WTC11 (cell line): ENCODE data around the gene GLRX. TPM values are rescaled to one million over a fixed set of nuclear protein-coding genes. Genes with fewer than 3 reads are reported as not detected.

Source experiments
- ATAC-seq: fragments of 200-7000 bp; cut with Tn5 transposase; 2 replicates; pipeline ENCODE4 v1.10.0; 2021; ENCODE audit warnings: mild to moderate bottlenecking, moderate library complexity
- CTCF ChIA-PET: fragments of 300-600 bp; sonication (Branson Sonifier 250); formaldehyde crosslinking; loops from one replicate; lab custom pipeline; 2021; ENCODE audit warnings: antibody characterized with exemption; lab: Charles Lee
- POLR2A ChIA-PET: fragments of 350-600 bp; sonication (Branson Sonifier 250); formaldehyde crosslinking; loops from one replicate; lab custom pipeline; 2021; ENCODE audit warnings: antibody characterized with exemption; lab: Charles Lee
- DNase-seq: peaks from one replicate; pipeline ENCODE4 v3.0.0; 2021; ENCODE audit warnings: low spot score
- H3K27ac Mint-ChIP-seq: 2 replicates; pipeline ENCODE4 v1.8.0; 2021; ENCODE audit warnings: mixed read lengths
- H3K27me3 Mint-ChIP-seq: 2 replicates; pipeline ENCODE4 v1.8.0; 2021; ENCODE audit warnings: low read depth, mild to moderate bottlenecking, moderate library complexity, mixed read lengths
- H3K36me3 Mint-ChIP-seq: 2 replicates; pipeline ENCODE4 v1.8.0; 2021; ENCODE audit warnings: mixed read lengths
- H3K4me1 Mint-ChIP-seq: 2 replicates; pipeline ENCODE4 v1.8.0; 2022; ENCODE audit warnings: mixed read lengths
- H3K4me3 Mint-ChIP-seq: 2 replicates; pipeline ENCODE4 v1.8.0; 2021; ENCODE audit warnings: mild to moderate bottlenecking, moderate library complexity, mixed read lengths
- H3K9me3 Mint-ChIP-seq: 2 replicates; pipeline ENCODE4 v1.8.0; 2021; ENCODE audit warnings: mixed read lengths
- IRF2 ChIP-seq: sonication (generic); formaldehyde crosslinking; IDR thresholded peaks from 2 replicates; pipeline ENCODE4 v1.8.0; 2022; ENCODE audit warnings: low read depth, missing genetic modification reagents, borderline replicate concordance
- KAT7 ChIP-seq: sonication (generic); formaldehyde crosslinking; IDR thresholded peaks from 2 replicates; pipeline ENCODE4 v1.8.1; 2023; ENCODE audit warnings: missing genetic modification reagents, mild to moderate bottlenecking, borderline replicate concordance
- MXD4 ChIP-seq: fragments of 250-450 bp; sonication (Bioruptor Pico); IDR thresholded peaks from 2 replicates; pipeline ENCODE4 v1.8.0; 2021; ENCODE audit warnings: mild to moderate bottlenecking, moderate library complexity, borderline replicate concordance
- MYBL2 ChIP-seq: sonication (generic); formaldehyde crosslinking; IDR thresholded peaks from 2 replicates; pipeline ENCODE4 v1.8.1; 2023; ENCODE audit warnings: mild to moderate bottlenecking, moderate library complexity, missing genetic modification reagents
- NR1H2 ChIP-seq: sonication (generic); formaldehyde crosslinking; IDR thresholded peaks from 2 replicates; pipeline ENCODE4 v1.9.0; 2021; ENCODE audit warnings: mild to moderate bottlenecking, moderate library complexity, missing genetic modification reagents
- OVOL2 ChIP-seq: fragments of 250-450 bp; sonication (Bioruptor Pico); IDR thresholded peaks from 2 replicates; pipeline ENCODE4 v1.9.0; 2021; ENCODE audit warnings: mild to moderate bottlenecking, borderline replicate concordance
- RELA ChIP-seq: sonication (generic); formaldehyde crosslinking; IDR thresholded peaks from 2 replicates; pipeline ENCODE4 v1.8.1; 2022; ENCODE audit warnings: missing genetic modification reagents, mild to moderate bottlenecking, borderline replicate concordance
- RORB ChIP-seq: fragments of 250-450 bp; sonication (Bioruptor Pico); IDR thresholded peaks from 2 replicates; pipeline ENCODE4 v1.9.0; 2021; ENCODE audit warnings: mild to moderate bottlenecking
- SMAD3 ChIP-seq: sonication (generic); formaldehyde crosslinking; IDR thresholded peaks from 2 replicates; pipeline ENCODE4 v1.8.0; 2022; ENCODE audit warnings: missing genetic modification reagents, mild to moderate bottlenecking, borderline replicate concordance
- TP53 ChIP-seq: sonication (generic); formaldehyde crosslinking; IDR thresholded peaks from 2 replicates; pipeline ENCODE4 v1.8.1; 2023; ENCODE audit warnings: mild to moderate bottlenecking, missing genetic modification reagents
- ZNF121 ChIP-seq: sonication (generic); formaldehyde crosslinking; IDR thresholded peaks from 2 replicates; pipeline ENCODE4 v1.8.0; 2023; ENCODE audit warnings: missing genetic modification reagents
- ZNF138 ChIP-seq: sonication (generic); formaldehyde crosslinking; conservative IDR thresholded peaks from 2 replicates; pipeline ENCODE4 v1.8.1; 2022; ENCODE audit warnings: mild to moderate bottlenecking, moderate library complexity, missing genetic modification reagents
- ZNF317 ChIP-seq: sonication (generic); formaldehyde crosslinking; IDR thresholded peaks from 2 replicates; pipeline ENCODE4 v1.8.1; 2023; ENCODE audit warnings: low read depth, mild to moderate bottlenecking, moderate library complexity, missing genetic modification reagents, borderline replicate concordance
- ZNF416 ChIP-seq: fragments of 250-450 bp; sonication (Bioruptor Pico); IDR thresholded peaks from 2 replicates; pipeline ENCODE4 v1.9.0; 2021; ENCODE audit warnings: mild to moderate bottlenecking, inconsistent platforms
- total RNA-seq: library from RNA; stranded (reverse); gene quantifications from 3 replicates; pipeline ENCODE4 v1.2.3, GENCODE V29; 2021
- TF ChIP-seq, protein P1 (sequence below): fragments of 250-450 bp; sonication (Bioruptor Pico); IDR thresholded peaks from 2 replicates; pipeline ENCODE4 v1.9.0; 2021; ENCODE audit warnings: mild to moderate bottlenecking
- TF ChIP-seq, protein P2 (sequence below): fragments of 250-450 bp; sonication (Bioruptor Pico); IDR thresholded peaks from 2 replicates; pipeline ENCODE4 v2.1.2; 2022; ENCODE audit warnings: mild to moderate bottlenecking, moderate library complexity
- TF ChIP-seq, protein P3 (sequence below): sonication (generic); formaldehyde crosslinking; IDR thresholded peaks from 2 replicates; pipeline ENCODE4 v1.8.1; 2023; ENCODE audit warnings: mild to moderate bottlenecking, missing genetic modification reagents
- TF ChIP-seq, protein P4 (sequence below): sonication (generic); formaldehyde crosslinking; IDR thresholded peaks from 2 replicates; pipeline ENCODE4 v1.8.1; 2022; ENCODE audit warnings: low read depth, mild to moderate bottlenecking, moderate library complexity, missing genetic modification reagents, borderline replicate concordance
- TF ChIP-seq, protein P5 (sequence below): sonication (generic); formaldehyde crosslinking; IDR thresholded peaks from 2 replicates; pipeline ENCODE4 v1.8.0; 2022; ENCODE audit warnings: mild to moderate bottlenecking, missing genetic modification reagents
- TF ChIP-seq, protein P6 (sequence below): sonication (generic); formaldehyde crosslinking; IDR thresholded peaks from 2 replicates; pipeline ENCODE4 v1.8.1; 2023; ENCODE audit warnings: mild to moderate bottlenecking, missing genetic modification reagents, borderline replicate concordance

The GLRX gene
- total RNA-seq, 1 experiment from 2014 or later = 15.9 TPM

DNA sequence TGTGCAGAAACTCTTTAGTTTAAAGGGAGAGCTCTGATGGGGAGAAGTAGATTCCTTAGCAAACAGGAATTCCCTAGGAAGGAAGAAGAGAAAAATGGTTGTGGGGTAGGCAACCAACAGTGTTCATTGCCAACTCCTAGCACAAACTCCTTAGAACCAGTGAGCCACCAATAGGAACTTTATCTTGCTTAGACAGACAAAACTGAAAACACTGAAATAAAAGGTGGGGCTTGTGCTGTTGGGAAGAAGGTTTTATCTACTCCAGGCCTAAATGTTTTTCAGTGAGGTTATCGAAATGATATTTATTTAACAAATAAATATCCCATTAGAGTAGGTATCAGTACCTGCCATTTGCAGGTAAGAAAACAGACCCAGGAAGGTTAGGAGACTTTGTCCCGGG lies 7.7 kb upstream of the GLRX start:
- H3K4me3 Mint-ChIP-seq = no peak overlapping the region
- no peaks in the 10 kb centered on the region; the same call in 1 of the 2 replicates for H3K27me3 Mint-ChIP-seq
- H3K4me1 Mint-ChIP-seq = peaks cover 5% of the 10 kb centered on the region
- no peak for ATAC-seq
- no peak overlapping the region for H3K27ac Mint-ChIP-seq
- H3K36me3 Mint-ChIP-seq = no peaks in the 10 kb centered on the region
- TF ChIP-seq ZNF138 (CRISPR knock-in tag) = no peak
- TF ChIP-seq ZNF317 (CRISPR knock-in tag) = no peak
- TF ChIP-seq, protein P1, sequence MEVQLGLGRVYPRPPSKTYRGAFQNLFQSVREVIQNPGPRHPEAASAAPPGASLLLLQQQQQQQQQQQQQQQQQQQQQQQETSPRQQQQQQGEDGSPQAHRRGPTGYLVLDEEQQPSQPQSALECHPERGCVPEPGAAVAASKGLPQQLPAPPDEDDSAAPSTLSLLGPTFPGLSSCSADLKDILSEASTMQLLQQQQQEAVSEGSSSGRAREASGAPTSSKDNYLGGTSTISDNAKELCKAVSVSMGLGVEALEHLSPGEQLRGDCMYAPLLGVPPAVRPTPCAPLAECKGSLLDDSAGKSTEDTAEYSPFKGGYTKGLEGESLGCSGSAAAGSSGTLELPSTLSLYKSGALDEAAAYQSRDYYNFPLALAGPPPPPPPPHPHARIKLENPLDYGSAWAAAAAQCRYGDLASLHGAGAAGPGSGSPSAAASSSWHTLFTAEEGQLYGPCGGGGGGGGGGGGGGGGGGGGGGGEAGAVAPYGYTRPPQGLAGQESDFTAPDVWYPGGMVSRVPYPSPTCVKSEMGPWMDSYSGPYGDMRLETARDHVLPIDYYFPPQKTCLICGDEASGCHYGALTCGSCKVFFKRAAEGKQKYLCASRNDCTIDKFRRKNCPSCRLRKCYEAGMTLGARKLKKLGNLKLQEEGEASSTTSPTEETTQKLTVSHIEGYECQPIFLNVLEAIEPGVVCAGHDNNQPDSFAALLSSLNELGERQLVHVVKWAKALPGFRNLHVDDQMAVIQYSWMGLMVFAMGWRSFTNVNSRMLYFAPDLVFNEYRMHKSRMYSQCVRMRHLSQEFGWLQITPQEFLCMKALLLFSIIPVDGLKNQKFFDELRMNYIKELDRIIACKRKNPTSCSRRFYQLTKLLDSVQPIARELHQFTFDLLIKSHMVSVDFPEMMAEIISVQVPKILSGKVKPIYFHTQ (CRISPR knock-in tag) = no peak
- no peak for TF ChIP-seq KAT7 (CRISPR knock-in tag)
- no peak for TF ChIP-seq RORB (CRISPR knock-in tag)
- TF ChIP-seq, protein P2, sequence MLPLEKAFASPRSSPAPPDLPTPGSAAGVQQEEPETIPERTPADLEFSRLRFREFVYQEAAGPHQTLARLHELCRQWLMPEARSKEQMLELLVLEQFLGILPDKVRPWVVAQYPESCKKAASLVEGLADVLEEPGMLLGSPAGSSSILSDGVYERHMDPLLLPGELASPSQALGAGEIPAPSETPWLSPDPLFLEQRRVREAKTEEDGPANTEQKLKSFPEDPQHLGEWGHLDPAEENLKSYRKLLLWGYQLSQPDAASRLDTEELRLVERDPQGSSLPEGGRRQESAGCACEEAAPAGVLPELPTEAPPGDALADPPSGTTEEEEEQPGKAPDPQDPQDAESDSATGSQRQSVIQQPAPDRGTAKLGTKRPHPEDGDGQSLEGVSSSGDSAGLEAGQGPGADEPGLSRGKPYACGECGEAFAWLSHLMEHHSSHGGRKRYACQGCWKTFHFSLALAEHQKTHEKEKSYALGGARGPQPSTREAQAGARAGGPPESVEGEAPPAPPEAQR (CRISPR knock-in tag) = no peak
- TF ChIP-seq ZNF416 (CRISPR knock-in tag) = no peak
- TF ChIP-seq TP53 (CRISPR knock-in tag) = no peak
- TF ChIP-seq, protein P3, sequence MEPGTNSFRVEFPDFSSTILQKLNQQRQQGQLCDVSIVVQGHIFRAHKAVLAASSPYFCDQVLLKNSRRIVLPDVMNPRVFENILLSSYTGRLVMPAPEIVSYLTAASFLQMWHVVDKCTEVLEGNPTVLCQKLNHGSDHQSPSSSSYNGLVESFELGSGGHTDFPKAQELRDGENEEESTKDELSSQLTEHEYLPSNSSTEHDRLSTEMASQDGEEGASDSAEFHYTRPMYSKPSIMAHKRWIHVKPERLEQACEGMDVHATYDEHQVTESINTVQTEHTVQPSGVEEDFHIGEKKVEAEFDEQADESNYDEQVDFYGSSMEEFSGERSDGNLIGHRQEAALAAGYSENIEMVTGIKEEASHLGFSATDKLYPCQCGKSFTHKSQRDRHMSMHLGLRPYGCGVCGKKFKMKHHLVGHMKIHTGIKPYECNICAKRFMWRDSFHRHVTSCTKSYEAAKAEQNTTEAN (CRISPR knock-in tag) = no peak
- TF ChIP-seq NR1H2 = no peak
- TF ChIP-seq SMAD3 (CRISPR knock-in tag) = no peak
- TF ChIP-seq ZNF121 (CRISPR knock-in tag) = no peak
- TF ChIP-seq, protein P4, sequence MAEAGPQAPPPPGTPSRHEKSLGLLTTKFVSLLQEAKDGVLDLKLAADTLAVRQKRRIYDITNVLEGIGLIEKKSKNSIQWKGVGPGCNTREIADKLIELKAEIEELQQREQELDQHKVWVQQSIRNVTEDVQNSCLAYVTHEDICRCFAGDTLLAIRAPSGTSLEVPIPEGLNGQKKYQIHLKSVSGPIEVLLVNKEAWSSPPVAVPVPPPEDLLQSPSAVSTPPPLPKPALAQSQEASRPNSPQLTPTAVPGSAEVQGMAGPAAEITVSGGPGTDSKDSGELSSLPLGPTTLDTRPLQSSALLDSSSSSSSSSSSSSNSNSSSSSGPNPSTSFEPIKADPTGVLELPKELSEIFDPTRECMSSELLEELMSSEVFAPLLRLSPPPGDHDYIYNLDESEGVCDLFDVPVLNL (CRISPR knock-in tag) = no peak
- TF ChIP-seq MXD4 (CRISPR knock-in tag) = no peak
- TF ChIP-seq, protein P5, sequence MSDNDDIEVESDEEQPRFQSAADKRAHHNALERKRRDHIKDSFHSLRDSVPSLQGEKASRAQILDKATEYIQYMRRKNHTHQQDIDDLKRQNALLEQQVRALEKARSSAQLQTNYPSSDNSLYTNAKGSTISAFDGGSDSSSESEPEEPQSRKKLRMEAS (CRISPR knock-in tag) = no peak
- no peak for TF ChIP-seq OVOL2 (CRISPR knock-in tag)
- TF ChIP-seq MYBL2 (CRISPR knock-in tag) = no peak
- no peak for TF ChIP-seq RELA (CRISPR knock-in tag)
- TF ChIP-seq IRF2 (CRISPR knock-in tag) = no peak
- TF ChIP-seq, protein P6, sequence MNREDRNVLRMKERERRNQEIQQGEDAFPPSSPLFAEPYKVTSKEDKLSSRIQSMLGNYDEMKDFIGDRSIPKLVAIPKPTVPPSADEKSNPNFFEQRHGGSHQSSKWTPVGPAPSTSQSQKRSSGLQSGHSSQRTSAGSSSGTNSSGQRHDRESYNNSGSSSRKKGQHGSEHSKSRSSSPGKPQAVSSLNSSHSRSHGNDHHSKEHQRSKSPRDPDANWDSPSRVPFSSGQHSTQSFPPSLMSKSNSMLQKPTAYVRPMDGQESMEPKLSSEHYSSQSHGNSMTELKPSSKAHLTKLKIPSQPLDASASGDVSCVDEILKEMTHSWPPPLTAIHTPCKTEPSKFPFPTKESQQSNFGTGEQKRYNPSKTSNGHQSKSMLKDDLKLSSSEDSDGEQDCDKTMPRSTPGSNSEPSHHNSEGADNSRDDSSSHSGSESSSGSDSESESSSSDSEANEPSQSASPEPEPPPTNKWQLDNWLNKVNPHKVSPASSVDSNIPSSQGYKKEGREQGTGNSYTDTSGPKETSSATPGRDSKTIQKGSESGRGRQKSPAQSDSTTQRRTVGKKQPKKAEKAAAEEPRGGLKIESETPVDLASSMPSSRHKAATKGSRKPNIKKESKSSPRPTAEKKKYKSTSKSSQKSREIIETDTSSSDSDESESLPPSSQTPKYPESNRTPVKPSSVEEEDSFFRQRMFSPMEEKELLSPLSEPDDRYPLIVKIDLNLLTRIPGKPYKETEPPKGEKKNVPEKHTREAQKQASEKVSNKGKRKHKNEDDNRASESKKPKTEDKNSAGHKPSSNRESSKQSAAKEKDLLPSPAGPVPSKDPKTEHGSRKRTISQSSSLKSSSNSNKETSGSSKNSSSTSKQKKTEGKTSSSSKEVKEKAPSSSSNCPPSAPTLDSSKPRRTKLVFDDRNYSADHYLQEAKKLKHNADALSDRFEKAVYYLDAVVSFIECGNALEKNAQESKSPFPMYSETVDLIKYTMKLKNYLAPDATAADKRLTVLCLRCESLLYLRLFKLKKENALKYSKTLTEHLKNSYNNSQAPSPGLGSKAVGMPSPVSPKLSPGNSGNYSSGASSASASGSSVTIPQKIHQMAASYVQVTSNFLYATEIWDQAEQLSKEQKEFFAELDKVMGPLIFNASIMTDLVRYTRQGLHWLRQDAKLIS (CRISPR knock-in tag) = no peak
- CTCF ChIA-PET = no interaction called here
- POLR2A ChIA-PET = no interaction called here
- no peaks in the 10 kb centered on the region for H3K9me3 Mint-ChIP-seq
- DNase-seq = no peak
